NCI-H2196 treated with DMSO at 0.1 percent for 48 hours (cell line): ENCODE measurements around the gene RUNX3.

Experiments used
- DNase-seq: peaks from one replicate; lab custom pipeline; 2025; ENCODE audit not compliant: unreplicated experiment; lab: John Stamatoyannopoulos, UW

RUNX3 gene

DNA sequence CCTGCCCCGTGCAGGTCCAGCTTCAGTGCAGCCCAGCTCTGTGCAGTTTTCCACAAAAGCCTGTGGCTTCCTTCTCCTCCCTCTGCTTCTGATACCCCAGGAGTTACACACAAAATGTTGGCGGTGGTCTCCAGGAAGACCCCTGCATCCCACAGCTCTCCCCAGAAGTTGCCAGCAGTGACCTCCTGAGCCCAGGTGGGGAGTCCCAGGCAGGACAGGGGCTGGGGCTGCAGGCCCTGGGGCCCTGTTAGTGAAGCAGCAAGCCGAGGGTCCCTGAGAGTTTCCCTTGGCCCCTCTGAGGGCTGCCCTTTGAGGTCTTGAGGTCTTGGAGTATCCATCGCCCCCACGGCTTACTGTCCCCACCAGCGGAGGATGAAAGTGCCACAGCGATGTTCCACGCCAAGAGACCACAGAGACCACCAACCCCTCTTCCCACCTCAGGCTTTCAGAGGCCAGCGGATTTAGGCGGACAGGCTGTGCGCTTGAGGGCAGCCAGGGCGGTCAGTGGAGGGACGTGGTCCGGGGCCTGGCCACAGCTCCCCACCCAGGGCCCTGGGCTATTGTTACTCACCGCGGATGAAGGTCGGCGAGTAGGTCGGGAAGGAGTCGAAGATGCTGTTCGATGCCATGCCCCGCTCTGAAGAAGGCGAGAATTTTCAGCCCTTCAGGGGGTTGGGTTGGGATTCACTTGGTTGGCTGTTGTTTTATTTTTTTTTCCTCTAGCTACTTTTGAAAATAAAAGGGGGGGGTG, 34.0 kb upstream of the RUNX3 start:
- DNase-seq: no peak

DNA sequence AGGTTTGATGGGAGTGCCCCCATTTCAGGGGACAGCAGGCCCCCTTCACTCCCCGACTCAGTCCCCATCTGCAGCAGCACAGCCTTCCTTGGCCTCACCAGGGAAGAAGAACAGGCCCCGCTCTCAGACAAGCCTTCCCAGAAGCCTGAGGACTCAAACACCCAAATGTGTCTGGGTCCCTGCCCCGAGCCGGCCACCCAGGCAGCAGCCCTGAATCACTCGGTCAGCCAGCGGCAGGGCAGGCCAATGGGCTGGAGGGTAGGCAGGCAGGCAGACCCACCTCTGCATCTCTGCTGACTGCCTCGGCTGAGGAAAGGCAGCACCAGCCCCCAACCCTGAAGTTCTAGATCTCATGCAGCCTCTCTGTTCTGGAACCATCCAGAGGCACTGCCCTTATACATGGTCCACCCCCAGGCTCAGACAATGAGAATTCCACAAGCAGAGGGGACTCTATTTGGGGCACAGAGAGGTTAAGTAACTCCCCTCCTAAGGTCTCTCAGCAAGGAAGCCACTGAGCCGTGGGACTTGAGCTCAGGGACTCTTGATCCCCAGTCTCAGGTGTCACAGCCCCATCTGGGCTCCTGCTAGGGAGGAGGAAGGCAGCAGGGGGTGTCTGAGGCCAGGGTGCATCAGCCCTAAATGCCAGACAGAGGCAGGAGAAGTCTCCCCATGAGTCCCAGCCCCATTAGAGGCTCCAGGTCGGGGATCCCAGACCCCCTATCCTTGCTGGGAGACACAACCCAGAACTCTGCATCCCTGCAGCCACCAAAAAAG, 33.2 kb upstream of the RUNX3 start:
- DNase-seq: no peak

DNA sequence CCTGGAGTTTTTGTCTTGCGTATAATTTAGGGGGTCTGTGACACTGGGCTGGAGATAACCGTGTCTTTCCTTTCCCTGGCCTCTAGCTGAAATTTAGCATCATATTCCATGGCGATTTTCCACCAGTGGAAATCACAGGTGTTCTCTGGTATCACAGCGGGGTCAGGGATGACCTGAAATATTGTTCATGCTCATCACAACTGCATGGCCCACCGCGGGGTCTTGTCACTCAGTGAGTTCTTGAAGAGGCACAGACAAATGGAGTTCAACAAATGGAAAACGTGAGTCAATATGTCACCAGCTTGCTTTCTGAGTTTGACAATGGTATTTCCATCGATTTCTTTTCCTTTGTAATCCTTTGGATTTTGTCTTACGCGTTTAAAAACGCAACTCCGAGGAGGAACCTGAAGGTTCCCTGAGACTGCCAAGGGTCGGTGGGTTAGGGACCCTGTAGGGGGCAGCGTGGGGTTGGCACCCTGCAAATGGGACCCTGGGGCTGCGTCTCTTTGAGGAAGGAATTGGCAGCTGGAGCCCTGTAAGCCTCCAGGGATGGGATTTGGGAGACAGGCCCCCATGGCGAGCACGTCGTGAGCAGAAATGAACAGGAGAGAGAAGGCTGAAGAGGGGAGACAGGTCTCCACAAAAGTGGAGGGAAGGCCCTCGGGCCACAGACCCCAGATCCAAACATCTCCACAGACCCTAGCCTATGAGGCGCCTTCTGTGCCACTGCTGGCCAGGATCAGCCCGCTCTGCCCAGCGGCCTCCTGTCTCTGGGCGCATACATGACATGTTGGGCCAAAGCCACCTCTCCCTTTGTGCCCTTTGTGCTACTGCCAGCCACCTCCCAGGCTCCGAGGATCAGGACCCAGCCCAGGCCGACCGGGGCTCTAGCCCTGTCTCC, 32.1 kb upstream of the RUNX3 start:
- no peak for DNase-seq

DNA sequence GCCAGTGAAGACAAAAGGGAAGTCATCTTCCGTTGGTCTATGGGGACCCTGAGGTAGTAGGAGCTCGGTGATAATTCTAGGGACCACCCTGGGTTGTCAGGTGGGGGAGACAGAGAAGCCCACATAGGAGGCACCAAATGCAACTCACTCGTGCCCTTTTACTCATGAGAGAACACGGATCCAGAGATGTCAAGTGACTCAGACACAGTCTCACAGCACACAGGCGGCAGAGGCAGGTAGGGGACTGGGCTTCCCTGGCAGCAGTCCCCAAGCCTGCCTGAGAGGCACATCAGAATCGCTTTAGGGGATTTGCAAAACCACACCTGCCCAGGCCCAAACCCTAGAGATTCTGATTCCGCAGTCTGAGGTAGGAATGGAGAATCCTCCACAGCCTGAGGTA, 31.3 kb upstream of the RUNX3 start:
- no peak for DNase-seq

DNA sequence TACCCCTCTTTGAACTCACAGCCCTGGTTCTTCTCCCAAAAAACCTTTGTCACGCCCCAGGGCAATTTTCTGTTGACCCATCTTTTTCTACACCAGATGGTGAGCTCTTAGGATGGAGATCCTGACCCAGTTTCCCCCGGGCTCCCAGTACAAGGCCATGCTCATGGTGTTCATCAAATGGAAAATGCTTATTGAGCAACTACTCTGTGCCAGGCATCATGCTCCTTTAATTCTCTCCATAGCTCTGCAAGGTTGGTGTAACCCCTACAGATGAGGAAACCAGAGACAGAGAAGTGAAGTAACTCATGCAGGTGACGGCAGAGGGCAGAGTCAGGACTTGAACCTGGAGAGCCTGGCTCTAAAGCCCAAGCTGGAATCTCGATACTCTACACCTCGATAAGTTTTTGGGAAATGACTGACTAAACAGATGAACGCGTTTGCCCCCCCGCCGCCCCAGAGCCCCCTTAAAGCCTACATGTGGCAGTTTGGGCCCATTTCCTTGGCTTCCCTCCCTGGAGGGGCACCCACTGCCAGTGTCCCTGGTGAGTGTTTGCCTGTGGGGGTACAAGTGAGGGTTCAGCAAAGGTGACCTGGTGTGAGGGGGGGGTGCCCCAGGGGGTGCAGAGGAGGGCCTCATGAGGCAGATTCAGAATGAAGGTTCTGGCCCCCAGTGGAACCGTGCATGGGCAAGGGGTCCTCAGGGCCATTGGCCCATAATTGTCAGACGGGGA, 30.2 kb upstream of the RUNX3 start:
- DNase-seq: no peak

DNA sequence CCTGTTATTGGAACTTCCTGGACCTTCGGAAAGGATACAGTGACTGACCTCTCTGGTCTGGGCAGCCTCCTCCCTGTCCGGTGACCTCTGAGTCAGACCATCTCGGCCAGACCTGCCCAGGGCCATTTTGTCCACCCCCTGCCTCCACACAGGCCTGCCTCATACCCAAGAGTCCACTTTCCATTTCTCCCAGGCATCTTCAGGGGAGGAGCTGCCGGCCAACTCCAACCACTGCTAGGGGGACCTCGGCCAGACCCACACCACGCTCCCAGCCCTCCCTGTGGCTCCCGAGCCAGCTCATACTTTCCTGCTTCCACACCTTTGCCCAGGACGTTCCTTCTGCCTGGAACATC, 29.5 kb upstream of the RUNX3 start:
- DNase-seq: no peak

DNA sequence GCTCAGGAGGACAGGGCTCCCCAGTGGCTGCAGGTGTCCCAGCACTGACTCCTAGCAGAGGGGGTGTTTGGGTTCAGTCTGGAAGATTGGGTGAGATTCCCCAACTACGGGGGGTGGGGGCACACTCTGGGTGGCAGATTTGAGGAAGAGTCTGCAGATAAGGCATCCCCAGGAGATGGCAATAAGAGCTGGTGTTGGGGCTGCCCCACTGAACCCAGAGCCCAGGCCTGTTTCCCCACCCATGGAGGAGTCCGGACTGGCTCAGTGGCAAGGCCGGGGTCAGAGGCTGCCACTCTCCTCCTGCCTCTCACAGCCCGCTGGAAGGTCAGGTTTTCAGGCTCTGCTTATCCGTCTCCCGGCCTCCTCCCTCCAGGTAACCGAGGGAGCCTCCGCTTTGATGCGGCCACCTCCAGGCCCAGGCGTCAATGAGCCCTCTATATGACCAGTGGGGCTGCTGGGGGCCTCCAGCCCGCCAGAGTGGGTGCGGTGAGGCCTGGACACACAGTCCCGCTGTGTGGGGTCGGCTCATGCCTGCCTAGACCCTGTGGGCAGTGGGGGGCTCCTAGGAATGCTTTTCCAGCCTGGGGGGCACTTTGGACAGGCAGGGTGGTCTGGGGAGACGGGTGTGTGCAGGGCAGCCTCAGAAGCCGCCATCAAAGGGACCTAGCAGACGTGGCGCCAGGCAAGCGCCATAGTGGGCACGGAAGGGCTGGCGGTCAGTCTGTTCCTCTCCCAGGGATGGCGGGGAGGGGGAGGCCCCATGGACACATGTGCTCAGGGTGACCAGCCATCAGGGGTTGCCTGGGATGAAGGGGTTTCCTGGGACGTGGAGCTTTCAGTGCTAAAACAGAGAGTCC, 28.9 kb upstream of the RUNX3 start:
- no peak for DNase-seq

DNA sequence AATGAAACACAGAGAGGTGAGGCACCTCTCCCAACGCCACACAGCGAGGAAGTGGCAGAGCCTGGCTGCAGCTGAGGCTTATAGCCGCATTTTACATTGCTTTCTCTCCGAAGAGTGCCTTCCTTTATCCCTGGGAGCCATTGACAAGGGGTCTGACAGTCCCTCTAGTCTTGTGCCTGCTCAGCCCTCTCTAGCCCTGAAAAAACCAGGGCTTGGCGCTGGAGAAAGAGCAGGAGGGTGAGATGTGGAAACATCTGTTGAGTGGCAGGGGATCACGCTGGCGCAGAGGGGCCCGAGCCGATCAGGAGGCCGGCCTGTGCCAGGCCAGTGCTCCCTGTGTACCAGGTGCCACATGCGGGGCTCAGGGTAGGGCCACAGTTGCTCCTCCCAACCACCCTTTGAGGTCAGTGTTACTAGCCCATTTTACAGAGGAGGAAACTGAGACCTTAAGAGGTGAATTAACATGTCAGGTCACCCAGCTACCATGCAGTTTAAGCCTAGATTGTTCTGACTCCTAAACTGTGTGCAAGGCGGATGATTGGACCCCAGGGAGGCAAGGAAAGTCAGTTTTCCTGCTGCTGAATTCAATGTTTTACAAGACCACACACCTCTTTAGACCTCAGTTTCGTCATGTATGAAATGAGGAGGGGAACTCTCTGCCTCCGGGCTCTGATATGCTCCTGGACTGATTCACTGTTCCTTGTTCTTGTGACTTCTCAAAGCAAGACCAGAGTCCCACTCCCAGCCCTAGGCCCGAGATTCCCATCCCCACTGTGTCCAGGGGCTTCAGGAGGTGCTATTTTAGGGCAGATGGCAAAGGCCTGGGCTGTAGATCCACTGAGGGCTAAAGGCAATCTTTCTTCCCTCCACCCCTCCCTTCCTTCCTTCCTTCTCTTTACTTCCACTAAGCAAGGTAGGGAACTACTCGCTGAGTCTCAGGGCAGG, 28.0 kb upstream of the RUNX3 start:
- DNase-seq: no peak

DNA sequence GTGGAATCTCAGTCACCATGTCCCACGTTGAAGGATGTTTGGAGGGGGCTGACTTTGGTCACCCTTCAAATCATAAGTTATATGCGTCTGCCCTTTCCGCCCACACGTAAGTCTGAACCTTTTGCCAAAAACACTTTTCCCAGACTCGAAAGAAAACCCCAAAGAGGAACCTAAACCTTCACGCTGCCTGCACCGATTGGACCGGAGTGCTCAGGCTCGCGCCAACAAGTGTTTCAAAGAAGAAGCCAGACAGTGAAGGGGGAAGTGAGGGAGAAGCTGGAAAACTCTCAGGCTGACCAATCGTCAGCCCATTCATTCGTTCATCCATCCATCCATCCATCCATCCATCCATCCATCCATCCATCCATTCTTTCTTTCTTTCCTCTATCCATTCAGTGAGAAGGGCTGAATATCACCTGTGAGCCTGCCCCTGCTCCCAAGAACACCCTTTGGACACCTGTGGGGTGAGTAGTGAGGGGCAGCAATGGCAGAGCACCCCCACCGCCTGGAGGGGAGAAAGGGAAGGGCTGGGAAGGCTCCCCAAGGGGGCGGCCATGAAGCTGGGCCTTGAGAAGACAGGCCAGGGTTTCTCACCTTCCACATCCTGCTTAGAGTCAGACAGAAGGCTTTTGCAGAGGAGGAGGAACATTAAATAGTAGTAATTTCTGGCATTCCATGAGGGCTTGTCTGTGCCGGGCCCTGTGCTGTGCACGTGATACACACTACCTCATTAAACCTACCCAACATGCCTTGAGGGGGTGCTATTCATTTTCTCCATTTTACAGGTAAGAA, 27.1 kb upstream of the RUNX3 start:
- no peak for DNase-seq

DNA sequence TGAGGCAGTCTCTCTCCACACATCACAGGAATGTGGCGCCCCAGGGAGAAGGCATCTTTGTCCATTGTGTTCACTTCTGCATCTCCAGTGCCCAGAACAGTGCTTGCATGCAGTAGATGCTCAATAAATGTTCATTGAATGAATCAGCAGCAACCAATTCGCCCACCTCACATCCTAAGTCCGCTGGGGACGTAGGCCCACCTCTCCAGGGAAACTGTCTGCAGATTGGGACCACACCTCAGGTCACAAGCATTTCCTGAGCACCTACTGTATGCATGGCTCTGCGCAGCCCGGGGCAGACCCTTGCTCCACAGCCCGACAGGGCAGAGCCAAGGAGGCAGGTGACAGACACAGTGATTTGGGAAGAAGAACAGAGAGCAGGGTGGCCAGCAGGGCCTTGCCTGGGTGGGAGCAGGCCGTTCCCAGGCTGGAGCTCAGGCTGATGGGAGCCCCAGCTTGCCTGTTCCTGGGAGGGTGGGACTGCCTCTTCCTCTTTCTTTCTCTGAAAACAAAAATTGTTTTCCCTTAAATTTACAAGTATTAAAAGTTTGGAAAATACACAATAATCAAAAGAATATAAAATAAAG, 25.8 kb upstream of the RUNX3 start:
- no peak for DNase-seq

DNA sequence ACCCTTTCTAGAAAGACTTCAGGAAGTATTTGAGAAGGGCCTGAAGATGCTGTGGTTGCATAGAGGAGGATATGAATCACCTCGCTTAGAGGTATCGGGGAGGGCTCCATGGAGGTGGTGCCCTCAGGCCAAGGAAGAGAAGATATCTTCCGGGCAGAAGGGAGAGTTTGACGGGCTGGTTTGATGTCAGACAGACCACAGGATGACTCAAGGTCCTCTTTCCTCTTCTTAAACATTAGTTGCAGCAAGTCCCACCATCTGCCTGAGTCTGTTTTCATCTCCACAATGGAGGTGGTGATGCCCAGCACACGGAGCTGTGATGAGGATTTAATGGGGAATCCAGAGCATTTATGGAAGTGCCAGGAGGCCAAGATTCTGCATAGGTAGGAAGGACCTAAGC, 25.1 kb upstream of the RUNX3 start:
- no peak for DNase-seq

DNA sequence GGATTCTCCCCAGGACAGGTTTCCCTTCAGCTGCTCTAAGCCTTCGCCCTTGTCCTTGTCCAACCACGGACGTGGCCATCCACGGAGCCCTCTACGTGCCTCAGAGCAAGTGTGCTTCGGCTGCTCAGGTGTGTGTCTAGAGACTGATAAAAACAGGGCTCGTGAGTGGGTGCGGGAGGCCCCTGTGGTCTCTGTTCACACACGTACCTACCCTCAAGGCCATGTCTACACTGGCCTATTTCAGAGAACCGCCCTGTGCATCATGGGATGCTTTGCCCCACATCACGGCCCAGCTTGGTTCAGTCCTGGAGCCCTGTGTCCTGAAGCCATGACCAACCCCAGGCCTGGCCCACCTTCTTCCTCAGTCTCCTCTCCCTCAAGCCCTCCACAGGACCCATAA, 24.6 kb upstream of the RUNX3 start:
- no peak for DNase-seq

DNA sequence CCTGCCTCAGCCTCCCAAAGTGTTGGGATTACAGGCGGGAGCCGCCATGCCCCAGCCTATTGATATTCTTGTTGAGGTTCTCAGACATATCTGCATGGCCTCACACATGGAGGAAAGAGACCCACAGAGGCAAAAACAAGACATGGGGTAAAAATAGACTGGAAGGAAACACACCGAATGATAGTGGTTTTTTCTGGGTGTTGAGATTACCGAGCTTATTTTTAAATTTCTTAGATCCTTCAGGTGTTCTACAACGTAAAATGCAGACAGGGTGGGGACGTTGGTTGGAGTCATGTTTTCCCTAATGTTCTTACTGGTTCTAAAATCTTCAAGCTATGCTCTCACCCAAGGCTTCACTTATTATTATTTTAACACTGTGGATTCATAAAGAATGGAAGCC, 23.9 kb upstream of the RUNX3 start:
- no peak for DNase-seq

DNA sequence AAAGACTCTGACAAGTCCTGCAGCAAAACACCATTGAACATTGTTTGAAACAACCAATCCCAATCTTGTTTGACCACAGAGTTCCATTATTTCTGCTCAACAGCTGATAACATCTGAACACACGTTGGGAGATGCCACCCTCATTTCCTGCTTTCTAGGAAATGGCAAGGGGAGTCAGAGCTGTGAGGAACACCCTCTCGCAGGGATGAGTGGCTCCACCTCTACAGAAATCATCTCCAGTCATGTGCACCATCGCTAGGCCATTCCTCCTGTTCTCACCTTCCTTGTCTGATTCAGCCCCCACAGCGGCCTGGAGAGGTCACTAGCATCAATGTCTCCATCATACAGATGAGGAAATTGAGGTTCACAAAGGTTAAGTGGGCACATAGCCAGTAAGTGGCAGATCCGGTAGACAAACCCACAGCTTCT, 22.4 kb upstream of the RUNX3 start:
- no peak for DNase-seq

DNA sequence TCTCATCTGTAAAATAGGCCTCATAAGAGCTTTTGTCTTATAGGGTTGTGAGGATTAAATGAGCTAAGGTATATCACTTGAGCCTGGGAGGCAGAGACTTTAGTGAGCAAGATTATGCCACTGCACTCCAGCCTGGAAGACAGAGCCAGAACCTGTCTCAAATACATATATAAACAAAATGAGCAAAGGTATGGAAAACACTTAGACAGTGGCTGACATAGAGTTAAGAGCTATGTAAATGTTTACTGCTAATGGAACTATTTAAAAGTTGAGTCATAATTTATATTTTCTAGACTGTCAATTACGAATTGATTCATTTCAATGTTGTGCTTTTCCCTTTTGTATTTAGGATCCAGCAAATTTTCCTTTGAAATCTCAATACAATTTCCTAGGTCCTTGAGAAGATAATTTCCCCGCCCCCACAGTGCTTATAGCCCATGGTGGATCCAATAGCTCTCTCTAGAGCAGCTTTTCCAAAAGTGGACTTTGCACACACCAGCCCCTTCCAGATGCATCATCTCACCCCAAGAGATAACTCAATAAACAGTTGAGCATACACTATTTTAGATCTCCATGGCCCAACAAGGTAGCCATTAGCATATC, 21.8 kb upstream of the RUNX3 start:
- DNase-seq: no peak

DNA sequence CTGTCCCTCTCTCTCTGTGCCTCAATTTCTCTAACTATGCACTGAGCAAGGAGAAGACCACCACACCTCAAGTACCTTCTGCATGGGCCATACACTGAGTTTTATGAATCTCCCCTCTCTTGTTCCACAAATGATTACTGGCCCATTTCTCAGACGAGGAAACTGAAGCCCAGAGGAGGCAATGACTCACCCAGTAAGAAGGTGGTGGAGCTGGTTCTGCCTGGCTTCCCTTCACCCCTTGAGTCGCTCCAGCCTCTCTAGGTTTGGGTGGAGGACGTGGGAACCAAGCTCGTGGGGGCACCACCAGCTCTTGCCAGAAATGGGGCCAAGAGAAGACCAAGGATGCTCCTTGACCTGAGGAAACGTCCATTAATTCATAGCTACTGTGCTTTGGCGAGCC, 21.3 kb upstream of the RUNX3 start:
- no peak for DNase-seq

DNA sequence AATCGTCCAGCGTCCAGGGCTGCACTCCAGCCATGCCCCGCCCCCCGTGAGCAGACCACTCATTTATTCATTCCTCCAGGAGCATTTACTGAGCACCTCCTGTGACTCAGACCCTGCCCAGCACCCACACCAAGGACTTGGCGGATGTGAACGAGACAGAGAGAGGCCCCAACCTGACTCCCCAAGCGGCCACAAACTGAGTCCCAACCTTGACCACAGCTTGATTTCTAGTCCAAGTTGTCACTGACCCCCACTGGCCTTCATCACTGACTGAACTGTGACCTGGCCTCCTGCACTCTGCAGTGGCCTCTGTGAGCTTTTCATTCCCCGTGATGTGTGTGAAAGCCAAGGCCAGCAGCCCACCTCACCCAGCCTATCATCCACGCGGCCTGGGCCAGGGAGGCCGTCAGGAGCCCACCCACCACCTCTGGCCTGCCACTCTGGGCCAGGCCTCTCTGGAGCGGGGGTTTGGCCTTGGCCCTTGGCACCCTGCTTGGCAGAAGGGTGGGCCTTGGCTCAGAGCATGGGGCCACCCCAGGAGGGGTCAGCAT, 19.3 kb upstream of the RUNX3 start:
- no peak for DNase-seq
